WTC11 (cell line): Measurements from ENCODE around the gene TGFBR2.

Source experiments
- CTCF ChIP-seq: fragments of 200-600 bp; IDR thresholded peaks from 2 replicates; pipeline ENCODE4 v1.8.0; 2022; ENCODE audit warnings: antibody characterized with exemption
- ELF4 ChIP-seq: sonication (generic); formaldehyde crosslinking; IDR thresholded peaks from 2 replicates; pipeline ENCODE4 v1.8.1; 2022; ENCODE audit warnings: low read depth, mild to moderate bottlenecking, moderate library complexity, missing genetic modification reagents
- FOXP1 ChIP-seq: sonication (generic); formaldehyde crosslinking; IDR thresholded peaks from 2 replicates; pipeline ENCODE4 v1.8.0; 2022; ENCODE audit warnings: missing genetic modification reagents, mild to moderate bottlenecking, moderate library complexity, borderline replicate concordance
- USF2 ChIP-seq: sonication (generic); formaldehyde crosslinking; IDR thresholded peaks from 2 replicates; pipeline ENCODE4 v1.8.1; 2023; ENCODE audit warnings: mild to moderate bottlenecking, missing genetic modification reagents, moderate library complexity

GRCh38 chr3:30587904-30588303 is 18.5 kb upstream of the TGFBR2 start:
- TF ChIP-seq CTCF = no peak
- TF ChIP-seq ELF4 (CRISPR knock-in tag) = no peak
- no peak for TF ChIP-seq FOXP1 (CRISPR knock-in tag)
- no peak for TF ChIP-seq USF2 (CRISPR knock-in tag)
